ENCODE data around the gene TMPRSS9.

GRCh38 chr19:2359992-2360685 is at the start of gene TMPRSS9:
- TF ChIP-seq, protein P1, sequence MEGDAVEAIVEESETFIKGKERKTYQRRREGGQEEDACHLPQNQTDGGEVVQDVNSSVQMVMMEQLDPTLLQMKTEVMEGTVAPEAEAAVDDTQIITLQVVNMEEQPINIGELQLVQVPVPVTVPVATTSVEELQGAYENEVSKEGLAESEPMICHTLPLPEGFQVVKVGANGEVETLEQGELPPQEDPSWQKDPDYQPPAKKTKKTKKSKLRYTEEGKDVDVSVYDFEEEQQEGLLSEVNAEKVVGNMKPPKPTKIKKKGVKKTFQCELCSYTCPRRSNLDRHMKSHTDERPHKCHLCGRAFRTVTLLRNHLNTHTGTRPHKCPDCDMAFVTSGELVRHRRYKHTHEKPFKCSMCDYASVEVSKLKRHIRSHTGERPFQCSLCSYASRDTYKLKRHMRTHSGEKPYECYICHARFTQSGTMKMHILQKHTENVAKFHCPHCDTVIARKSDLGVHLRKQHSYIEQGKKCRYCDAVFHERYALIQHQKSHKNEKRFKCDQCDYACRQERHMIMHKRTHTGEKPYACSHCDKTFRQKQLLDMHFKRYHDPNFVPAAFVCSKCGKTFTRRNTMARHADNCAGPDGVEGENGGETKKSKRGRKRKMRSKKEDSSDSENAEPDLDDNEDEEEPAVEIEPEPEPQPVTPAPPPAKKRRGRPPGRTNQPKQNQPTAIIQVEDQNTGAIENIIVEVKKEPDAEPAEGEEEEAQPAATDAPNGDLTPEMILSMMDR (IDR thresholded peaks at IDR 0.05): no peak
- TF ChIP-seq ZFX (IDR thresholded peaks at IDR 0.05; ENCODE audit: borderline replicate concordance): no peak

Measured in 22Rv1 (cell line).